Activated naive CD4-positive, alpha-beta T cell treated with anti-CD3 and anti-CD28 coated beads, Interleukin-2, amount 50 U/mL, for 72 hours (primary cell): ENCODE measurements around the gene MMP12. TPM values are rescaled to one million over a fixed set of nuclear protein-coding genes. Genes with fewer than 3 reads are reported as not detected.

ENCODE experiments used
- ATAC-seq, 2 donors: fragments of 150-1000 bp; cut with Tn5 transposase; 2 replicates each; pipeline ENCODE4 v1.10.0; 2021; ENCODE audit warnings: mild to moderate bottlenecking in 2 of 2, moderate library complexity in 2 of 2
- DNase-seq, 2 donors: peaks; one replicate each; pipeline ENCODE4 v3.0.0; 2021 to 2022; ENCODE audit warnings: low spot score in 2 of 2
- H3K27ac Mint-ChIP-seq, 2 donors: one replicate each; pipeline ENCODE4 v1.8.0; 2022; ENCODE audit warnings: mild to moderate bottlenecking in 2 of 2, mixed read lengths in 2 of 2
- H3K36me3 Mint-ChIP-seq, 2 donors: one replicate each; pipeline ENCODE4 v1.8.0; 2022; ENCODE audit warnings: mixed read lengths in 2 of 2
- H3K9me3 Mint-ChIP-seq, 2 donors: one replicate each; pipeline ENCODE4 v1.8.0; 2022; ENCODE audit warnings: mixed read lengths in 2 of 2
- total RNA-seq, 2 donors: library from RNA; stranded (reverse); gene quantifications; one replicate each; pipeline ENCODE4 v1.2.3, GENCODE V29; 2022

The MMP12 gene
- total RNA-seq, 2 donors from 2014 or later = not detected

GRCh38 chr11:102831128-102831488, 43.7 kb downstream of the MMP12 start:
- Mint-ChIP-seq H3K27ac (no peak overlapping the region), H3K36me3 (no peaks in the 10 kb centered on the region), H3K9me3 (no peaks in the 10 kb centered on the region)
- DNase-seq (no peak), ATAC-seq (no peak)

DNA sequence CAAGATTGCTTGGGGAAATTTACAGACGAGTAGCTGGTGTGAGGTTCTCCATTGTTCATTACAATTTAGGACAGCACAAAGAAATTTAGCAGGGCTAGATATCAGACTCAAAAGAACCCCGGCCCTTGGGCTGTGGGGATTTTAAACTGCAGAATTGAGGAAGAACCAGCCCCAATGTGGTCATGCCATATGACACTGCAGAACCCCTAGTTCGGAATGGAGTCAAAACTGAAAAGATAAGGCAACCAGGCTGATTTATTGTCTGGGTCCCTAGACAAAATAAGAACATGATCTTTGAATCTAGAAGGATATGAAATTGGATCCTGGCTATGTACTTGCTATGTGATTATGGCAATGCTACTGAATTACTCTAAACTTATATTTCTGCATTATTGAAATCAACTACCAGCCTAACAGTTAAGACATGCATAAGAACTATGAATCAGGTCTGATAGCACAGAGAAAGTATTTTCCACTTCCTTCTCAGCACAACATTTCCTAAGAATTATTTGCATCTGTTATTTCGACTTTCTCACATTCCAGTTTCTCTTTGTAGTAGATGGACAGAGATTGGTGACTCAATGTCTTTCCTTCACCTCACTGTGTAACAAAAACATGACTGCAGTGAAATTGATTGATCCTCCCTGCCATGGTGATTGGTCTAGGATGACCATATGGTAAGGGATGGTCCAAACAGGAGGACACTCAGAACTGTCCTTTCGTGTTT, 44.6 kb downstream of the MMP12 start:
- DNase-seq (no peak), ATAC-seq (no peak)
- H3K27ac Mint-ChIP-seq = no peak overlapping the region
- no peaks in the 10 kb centered on the region for H3K9me3 Mint-ChIP-seq
- H3K36me3 Mint-ChIP-seq = no peaks in the 10 kb centered on the region

- Mint-ChIP-seq H3K9me3 (no peaks in the 10 kb centered on the region), H3K36me3 (no peaks in the 10 kb centered on the region), H3K27ac (no peak overlapping the region)
- DNase-seq (no peak), ATAC-seq (no peak)
Measured at GRCh38 chr11:102829316-102830000, 45.3 kb downstream of the MMP12 start.

DNA sequence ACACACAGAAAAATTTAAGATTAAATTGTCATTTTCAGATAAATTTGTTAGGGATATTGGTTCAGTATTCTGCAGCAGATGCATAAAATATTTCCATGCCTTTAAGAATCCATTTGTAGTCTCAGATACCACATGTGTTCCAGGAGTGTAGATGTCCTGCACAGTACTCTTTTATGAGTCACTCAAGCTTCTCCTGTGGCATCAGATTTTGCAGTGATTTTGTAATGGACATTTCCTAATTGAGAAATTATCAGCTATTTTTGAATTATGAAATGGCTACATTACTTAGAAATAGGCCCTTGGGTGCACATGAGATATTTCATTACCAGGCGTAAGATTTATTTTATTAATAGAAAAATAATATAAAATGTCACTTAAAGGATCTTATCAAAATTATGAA, 50.2 kb downstream of the MMP12 start:
- no peak for ATAC-seq
- H3K9me3 Mint-ChIP-seq = no peaks in the 10 kb centered on the region
- no peak for DNase-seq
- no peaks in the 10 kb centered on the region for H3K36me3 Mint-ChIP-seq
- no peak overlapping the region for H3K27ac Mint-ChIP-seq

GRCh38 chr11:102819491-102819890, 55.3 kb downstream of the MMP12 start:
- peaks cover 0 to 5% of the 10 kb centered on the region in 2 donors for H3K36me3 Mint-ChIP-seq
- ATAC-seq = no peak
- DNase-seq = no peak
- H3K9me3 Mint-ChIP-seq = peaks cover 13 to 16% of the 10 kb centered on the region in 2 donors
- no peak overlapping the region for H3K27ac Mint-ChIP-seq

GRCh38 chr11:102813484-102813883, 61.3 kb downstream of the MMP12 start:
- Mint-ChIP-seq H3K9me3 (peaks cover 11 to 14% of the 10 kb centered on the region in 2 donors), H3K36me3 (peaks cover 0 to 5% of the 10 kb centered on the region in 2 donors), H3K27ac (no peak overlapping the region)
- DNase-seq (no peak), ATAC-seq (no peak)

Other genes with a start within 250 kb of the MMP12 start
- gene MMP20, start 249.7 kb downstream of the MMP12 start, total RNA-seq = not detected
- gene MMP27, start 169.2 kb downstream of the MMP12 start, total RNA-seq = not detected
- gene MMP8, start 150.0 kb downstream of the MMP12 start, total RNA-seq = not detected
- gene MMP10, start 94.4 kb downstream of the MMP12 start, total RNA-seq = not detected
- gene MMP1, start 76.8 kb downstream of the MMP12 start, total RNA-seq = not detected
- not detected for gene MMP3, start 31.4 kb downstream of the MMP12 start, total RNA-seq
- under 1 TPM in 1 of 2 donors, not detected in 1; 0.51 TPM for gene MMP13, start 80.8 kb upstream of the MMP12 start, total RNA-seq
- 10 to 100 TPM; 35.6 to 63.1 TPM for gene DCUN1D5, start 217.2 kb upstream of the MMP12 start, total RNA-seq
- 1 to 10 TPM; 2.2 to 2.6 TPM for gene DYNC2H1, start 234.4 kb upstream of the MMP12 start, total RNA-seq